NCI-H526 (cell line): ENCODE measurements around the gene CPHXL.

Source experiments
- DNase-seq, 2 experiments: peaks; one replicate each; lab custom pipeline; 2025; lab: John Stamatoyannopoulos, UW

The CPHXL gene

GRCh38 chr16:75701361-75701760 lies 24.9 kb downstream of the CPHXL start, which contains the start of gene DUXB:
Gene DUXB (minus strand): TSS chr16:75701461. CDS start chr16:75701418, 43 bp downstream.
- DNase-seq: no peak

GRCh38 chr16:75697571-75697970 lies 28.7 kb downstream of the CPHXL start:
- DNase-seq: no peak

- peak in 1 of 2 experiments; percentile 43 for DNase-seq
These were observed 30.6 kb downstream of the CPHXL start for GRCh38 chr16:75695708-75696107.

GRCh38 chr16:75687361-75687760 lies 38.9 kb downstream of the CPHXL start:
- no peak for DNase-seq

- no peak for DNase-seq
These were observed 44.0 kb downstream of the CPHXL start for GRCh38 chr16:75682308-75682707.

GRCh38 chr16:75679366-75679765 lies 46.9 kb downstream of the CPHXL start:
- no peak for DNase-seq

- DNase-seq: no peak
These were observed 49.4 kb downstream of the CPHXL start, which contains the start of gene CPHXL2 for GRCh38 chr16:75676909-75677308. Gene CPHXL2 (minus strand): TSS chr16:75677009. CDS start chr16:75676999, 10 bp downstream.

- DNase-seq: peak in 1 of 2 experiments; percentile 1
These were observed 58.8 kb downstream of the CPHXL start for GRCh38 chr16:75667503-75667902.
